Heart left ventricle (tissue), 13 donors: ENCODE measurements around the gene ADCK1.

ENCODE experiments used
- CTCF ChIP-seq, 12 donors: fragments of 200-600 bp; sonication (generic) in 4 of 12; IDR thresholded peaks; one replicate each; pipeline versions ENCODE4 v1.5.0 to v1.8.0; 2018 to 2022; ENCODE audit warnings: antibody characterized with exemption in 12 of 12, mild to moderate bottlenecking in 5 of 12
- POLR2A ChIP-seq, 2 donors: fragments of 450-650 bp; IDR thresholded peaks; one replicate each; pipeline ENCODE4 v1.6.1; 2017; ENCODE audit warnings: antibody characterized with exemption in 2 of 2, mild to moderate bottlenecking in 2 of 2, moderate library complexity in 2 of 2
- donor health status: ischemic (EF 13 %, LVEDD 7.1; RV severe dilation, severe dysfunction).
- donor health status: DM: no; HTN: yes; CAD: no.
- donor health status: DM: no; HTN: no; CAD: no.
- donor health status: ischemic (EF 25% LVEDD 6.9; RV normal size, moderate dysfunction).
- donor health status: ischemic (EF 25% LVEDD 5.7; RV mildly dilated, moderate dysfunction).
- donor health status: ischemic (EF 35%, LVEDD 5.7; RV mildly dilated, moderate dysfunction).
- donor health status: nonischemic (EF 11% LVEDD 7.7; RV severe dilation, severe dysfunction).
- donor health status: DM: yes; HTN: yes; CAD: no.
- donor health status: PGD.
- donor health status: ischemic (EF 29% LVEDD 5.4; RV normal size, mild dysfunction).
- donor health status: nonischemic (EF 23%, LVEDD 6.1; RV moderate dilation, normal function).

DNA sequence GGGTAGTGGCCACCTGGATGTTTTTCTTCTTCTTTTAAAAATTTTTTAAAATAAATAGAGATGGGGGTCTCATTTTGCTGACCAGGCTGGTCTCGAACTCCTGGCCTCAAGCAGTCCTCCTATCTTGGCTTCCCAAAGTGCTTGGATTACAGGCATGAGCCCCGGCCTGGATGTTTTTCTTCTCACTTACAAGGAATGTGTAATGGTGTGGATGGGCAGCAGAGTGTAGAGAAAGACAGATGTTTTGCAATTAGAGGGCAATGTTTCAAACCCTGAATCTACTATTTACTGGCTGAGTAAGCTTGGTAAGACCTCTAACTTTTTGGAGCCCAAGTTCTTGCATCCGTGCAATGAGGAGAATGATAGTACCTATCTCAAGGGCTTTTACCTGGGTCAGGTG lies 48.1 kb downstream of the ADCK1 start:
- TF ChIP-seq CTCF (IDR thresholded peaks at IDR 0.05), result no peak
- TF ChIP-seq POLR2A (IDR thresholded peaks at IDR 0.05), result no peak
